Muscle of arm (tissue), 12 donors: ENCODE data around the gene RB1. TPM values are rescaled to one million over a fixed set of nuclear protein-coding genes. Genes with fewer than 3 reads are reported as not detected.

Source experiments
- DNase-seq: peaks from one replicate; pipeline ENCODE4 v3.0.0-alpha.2; 2013
- polyA plus RNA-seq, 12 donors: library from polyadenylated mRNA; unstranded; fragments of 120-200 nt; gene quantifications; one replicate each; pipeline ENCODE4 v1.2.1, GENCODE V29; 2013; ENCODE audit not compliant: insufficient read length in 12 of 12

Gene RB1
- polyA plus RNA-seq, 12 donors: 37.2 to 83.6 (median 68.5) TPM; not detected in 1

DNA sequence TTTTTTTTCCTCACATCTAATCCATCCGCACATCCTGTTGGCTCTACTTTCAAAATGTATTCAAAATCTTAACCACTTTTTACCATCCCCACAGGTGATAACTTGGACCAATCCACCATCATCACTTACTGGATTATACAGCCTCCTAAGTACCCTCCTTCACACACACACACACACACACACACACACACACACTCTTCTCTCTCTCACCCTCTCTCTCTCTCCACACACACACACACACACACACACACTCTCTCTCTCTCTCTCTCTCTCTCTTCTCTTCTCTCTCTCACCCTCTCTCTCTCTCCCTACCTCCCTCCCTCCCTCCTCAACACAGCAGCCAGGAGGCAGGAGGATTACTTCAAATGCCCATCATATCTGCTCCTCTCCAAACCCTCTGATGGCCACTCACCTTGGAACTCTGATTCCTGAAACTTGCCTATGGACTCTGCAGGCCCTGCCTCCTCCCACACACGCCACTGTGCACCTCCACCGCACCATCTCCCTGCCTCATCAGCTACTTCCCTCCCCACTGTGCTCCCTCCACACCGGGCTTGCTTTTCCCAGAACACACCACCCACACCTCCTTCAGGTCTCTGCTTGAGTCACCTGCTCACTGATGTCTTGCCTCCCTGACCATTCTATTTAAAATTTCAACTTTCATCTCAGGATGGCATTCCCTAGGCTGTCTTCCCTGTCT, 189.7 kb downstream of the RB1 start:
- no peak for DNase-seq

DNA sequence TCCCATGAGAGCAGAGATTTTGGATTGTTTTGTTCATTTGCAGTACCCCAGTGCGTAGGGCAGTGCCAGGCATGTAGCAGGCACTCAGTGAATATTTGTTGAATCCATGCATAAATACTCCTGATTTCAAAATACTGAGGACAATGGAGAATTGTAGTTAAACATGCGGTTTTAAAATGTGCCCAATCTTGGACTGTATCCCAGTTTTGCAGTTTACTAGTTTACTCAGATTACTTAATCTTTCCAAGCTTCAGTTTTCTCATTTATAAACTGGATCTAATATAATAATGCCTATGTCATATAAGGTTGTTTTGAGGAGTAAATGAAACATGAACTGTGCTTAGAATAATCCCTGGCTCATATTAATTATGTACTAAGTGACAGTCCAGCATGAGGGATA, 190.3 kb downstream of the RB1 start:
- DNase-seq: no peak

DNA sequence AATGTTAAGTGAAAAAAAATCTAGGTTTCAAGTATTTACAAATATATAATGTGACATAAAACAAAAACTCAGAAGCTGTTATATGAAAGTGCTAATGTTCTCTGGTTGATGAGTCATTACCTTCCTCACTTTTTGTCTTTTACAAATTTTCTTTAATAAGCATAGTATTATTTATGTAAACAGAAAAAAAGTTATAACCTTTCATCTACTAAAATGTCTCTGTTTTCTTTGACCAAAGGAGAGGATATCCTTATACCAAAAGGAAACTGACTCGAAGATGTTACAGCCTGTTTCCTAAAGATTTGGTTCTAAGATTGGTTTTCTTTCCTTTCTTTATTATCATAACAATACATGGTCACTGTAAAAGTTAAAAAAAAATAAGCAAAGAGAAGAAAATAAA, 191.3 kb downstream of the RB1 start:
- DNase-seq: no peak

DNA sequence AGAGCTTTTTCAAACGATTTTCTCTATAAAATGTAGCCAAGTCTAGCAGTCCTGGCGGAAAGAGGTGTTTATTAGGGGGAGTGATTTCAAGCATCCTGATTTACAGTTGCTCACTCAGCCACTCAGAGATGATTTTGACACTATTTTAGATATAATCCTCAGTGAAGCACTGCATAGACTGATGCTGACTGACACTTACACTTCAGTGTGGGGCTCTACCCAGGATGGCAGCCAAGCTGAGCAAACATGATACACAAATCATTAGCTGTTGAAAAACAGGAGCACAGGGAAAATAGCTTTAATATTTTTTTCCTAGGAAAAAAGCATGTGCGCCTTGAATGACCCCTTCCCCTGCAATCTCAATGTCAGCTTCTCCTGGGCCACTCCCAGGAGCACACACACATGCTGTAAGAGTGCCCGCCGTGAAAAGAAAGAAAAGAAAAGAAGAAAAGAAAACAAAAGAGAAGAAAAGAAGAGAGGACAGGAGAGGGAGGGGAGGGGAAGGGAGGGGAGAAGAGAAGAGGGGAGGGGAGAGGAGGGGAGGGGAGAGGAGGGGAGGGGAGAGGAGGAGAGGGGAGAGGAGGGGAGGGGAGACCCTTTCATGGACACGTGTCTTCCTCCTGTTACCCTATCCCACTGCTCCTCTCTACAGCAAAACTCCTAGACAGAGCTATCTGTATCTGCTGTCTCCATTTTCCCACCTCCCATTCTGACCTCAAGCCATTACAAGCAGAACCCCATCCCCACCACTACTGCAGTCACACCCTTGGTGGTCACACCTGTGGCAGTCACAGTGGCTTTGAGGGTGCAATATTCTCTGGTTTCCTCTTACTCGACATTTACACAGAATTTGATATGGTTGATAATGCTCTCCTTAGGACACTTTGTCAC, 193.0 kb downstream of the RB1 start:
- DNase-seq: no peak

DNA sequence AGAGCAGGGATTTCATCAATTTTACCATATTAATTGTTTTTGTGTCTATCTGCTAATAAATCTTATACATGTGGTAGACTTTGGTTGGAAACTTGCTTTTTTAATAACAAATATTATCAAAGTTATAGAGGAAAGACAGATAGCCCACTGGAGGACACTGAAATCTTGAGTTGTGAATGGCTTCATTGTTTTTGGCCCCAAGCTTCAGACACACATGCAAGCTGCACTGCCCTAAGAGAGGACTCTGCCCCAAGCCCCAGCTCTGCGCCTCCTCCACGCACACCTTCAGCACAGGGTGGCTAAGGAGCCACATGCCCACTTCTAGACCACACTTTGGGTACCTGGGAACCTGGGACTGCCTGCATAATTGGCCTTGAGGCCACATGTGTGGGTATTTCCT, 194.1 kb downstream of the RB1 start:
- no peak for DNase-seq

DNA sequence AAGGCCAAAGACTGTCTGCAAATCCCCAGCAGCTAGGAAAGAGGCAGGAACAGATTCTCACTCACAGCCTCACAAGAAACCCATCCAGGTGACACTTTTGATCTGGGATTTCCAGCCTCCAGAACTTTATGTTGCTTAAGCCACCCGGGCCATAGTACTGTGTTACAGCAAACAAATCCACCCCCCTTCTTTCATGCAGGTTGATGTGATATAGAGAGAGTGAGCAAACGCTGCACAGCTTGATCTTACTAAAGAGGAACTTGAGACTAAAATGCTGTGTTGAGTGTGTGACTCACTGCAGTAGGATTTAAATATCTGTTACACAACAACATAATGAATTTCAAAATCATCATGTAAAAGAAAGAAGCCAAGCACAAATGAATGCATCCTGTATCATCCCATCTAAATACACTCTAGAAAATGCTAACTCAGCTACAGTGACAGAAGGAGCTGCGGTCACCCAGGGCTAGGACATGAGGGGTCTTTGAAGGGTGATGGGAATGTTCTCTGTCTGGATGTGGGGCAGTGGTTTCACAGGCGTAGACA, 197.2 kb downstream of the RB1 start:
- no peak for DNase-seq

DNA sequence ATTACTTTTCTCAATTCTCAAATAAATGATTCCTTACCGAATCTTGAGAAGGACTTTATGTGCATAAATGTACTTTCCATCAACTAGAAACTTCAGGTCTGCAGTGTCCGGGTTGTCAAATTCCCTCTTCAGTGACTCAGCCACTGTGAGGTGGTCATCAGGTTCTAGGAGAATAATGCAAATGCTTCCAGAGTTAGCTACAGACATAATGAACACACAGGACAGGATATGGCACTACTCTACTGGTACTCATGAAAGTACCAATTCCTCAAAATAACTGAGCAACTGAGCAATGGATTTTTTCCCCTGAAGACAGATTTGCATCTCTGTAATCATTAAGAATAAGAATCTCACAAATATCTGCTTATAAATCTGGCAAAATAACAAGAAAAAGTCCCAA, 198.2 kb downstream of the RB1 start:
- no peak for DNase-seq

DNA sequence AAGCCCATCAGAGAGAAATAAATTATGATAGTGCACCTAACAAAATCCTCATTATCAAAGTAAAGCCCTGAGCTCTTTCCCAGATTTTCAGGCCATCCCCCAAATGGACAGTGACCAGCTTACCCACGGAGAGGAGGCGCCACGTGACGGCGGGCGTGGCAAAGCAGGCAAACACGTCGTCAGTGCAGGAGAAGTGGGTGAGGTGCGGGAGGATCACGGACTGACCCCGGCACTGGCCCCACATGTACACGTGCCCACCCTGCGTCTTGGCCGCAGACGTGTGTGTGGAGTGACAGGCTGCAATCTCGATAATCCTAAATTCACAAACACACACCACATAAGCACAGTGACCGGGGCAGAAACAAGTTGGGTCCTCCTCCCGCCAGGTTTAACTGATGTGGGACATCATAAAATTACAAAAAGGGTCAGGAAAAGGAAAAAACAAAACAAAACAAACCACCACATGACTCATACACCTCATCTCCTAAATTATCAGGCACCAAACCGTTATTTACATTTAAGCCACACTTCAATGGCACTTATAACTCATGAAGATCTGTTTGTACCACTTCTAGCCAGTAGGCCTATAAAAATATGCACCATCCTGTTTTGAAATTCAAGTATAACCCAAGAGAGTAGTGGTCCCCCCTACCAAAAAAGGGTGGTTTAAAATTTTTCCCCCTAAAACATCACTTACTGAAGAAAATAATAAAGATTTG, 199.2 kb downstream of the RB1 start:
- no peak for DNase-seq

DNA sequence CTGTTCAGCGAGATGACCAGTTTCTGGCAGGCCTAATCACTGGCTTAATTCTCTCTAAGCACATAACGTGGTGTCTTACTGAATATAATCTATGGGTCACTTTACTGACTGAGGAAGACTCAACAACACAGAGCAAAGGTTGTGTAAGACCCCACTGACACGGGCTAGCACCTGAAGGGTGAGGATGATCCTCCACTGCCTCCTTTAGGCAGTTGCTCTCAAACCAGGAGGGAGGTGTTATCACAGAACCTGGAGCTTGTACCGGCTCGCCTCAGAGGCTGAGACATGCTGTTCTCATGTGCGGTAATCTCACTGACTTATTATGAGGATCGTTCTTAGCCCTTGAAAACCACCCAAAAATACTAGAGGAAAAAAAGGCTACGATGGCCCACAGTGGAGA, 201.1 kb downstream of the RB1 start:
- no peak for DNase-seq

DNA sequence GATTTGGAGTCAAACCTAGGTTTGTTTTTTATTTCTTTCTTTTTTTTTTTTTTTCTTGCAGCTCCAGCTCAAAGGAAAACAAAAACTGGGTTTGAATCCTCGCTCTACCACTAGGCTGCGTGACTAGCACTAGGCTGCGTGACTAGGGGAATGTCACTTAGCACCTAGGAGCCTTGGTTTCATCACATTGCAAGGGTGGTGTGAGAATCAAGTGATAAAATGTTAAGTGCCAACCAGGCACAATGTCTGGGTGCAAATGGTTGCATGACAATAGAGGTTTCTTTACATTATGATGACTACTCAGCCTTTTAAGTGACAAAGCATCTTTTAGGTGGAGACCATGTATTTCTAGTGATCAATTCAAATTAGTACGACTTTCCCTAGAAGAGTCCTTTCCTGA, 201.5 kb downstream of the RB1 start:
- DNase-seq: no peak

DNA sequence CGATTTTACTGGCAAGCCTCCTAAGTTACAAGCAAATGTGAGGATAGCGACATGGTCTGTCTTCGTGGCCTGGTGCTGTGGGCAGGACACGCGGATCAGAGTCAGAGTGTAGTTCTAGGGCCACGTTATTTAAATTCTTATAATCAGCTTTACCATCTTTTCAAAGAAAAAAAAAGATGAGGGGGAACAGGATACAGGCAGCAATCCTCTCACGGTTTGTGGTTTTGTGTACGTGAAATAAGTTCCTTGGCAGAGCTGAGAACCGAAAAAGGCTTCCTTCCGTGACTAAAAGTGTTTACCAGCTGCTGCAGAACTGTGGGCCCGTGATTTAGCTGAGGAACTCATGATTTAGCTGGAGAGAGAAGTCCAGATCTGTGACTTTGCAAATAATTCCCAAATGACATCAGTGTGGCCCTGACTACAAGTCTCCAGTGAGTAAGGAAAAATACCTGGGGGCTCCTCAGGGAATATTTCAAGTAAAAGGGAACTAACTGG, 202.1 kb downstream of the RB1 start:
- peak; percentile 26 for DNase-seq

DNA sequence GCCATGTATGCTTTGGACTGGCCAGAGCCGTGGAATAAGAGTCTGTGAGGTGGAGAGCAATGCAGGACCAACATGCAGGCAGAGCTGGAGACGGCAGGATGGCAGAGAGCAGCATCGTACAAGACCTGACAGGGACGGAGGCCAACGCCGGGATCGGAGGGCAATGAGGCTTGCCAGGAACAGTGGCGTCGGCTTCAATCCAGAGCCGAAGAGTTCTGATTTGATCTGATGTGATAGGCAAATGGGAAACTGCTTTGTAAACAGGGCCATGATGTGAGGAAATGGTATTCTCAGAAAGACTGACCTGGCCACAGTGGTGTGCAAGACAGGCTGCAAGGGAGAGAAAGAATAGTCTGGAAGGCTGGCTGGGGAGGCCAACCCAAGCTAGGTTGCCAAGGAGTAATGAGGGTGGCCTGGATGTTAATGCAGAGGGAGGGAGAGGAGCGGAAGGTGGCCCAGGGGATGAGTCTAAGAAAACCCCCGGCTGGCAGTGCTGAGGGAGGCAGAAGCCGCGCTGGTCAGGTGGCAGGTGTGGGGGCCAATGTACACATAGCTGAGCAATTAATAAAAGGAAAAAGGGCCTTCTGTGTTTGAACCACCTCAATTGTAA, 202.6 kb downstream of the RB1 start:
- no peak for DNase-seq

DNA sequence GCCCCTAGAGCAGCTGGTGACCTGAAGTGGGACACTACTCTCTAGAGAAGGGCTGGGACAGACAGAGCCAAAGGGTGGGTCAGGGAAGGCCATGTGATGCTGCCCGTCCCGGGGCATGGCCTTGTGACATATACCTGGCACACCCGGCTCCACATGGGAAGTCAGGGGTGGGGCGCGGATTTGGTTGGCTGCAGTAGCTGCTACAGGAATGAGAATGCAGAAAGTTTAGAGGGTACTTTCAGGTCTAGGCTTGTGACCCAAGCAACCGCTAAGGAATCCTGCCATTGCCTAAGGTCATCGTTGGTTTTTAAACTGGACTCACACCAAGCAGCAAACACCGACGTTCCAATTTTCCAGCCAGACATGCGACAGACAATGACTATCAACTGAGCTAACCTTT, 203.5 kb downstream of the RB1 start:
- no peak for DNase-seq

DNA sequence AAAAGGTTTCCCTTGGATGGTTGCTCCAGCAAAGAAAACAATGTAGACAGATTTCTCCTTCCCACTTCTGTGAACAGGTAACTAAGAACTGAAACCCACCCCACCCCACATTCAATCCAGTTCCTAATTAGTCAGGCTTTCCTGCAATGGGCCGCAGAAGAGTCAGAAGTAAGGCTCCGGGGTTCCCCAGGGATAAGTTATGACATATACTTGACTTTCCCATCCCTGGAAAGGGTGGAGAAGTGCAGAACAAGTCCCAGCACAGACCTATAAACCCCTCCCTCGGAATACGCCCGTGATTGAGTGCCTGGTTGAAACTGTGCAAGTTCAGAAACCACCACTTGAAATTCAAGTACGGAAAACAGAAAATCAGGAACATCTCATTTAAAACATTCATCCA, 204.5 kb downstream of the RB1 start:
- DNase-seq: no peak

DNA sequence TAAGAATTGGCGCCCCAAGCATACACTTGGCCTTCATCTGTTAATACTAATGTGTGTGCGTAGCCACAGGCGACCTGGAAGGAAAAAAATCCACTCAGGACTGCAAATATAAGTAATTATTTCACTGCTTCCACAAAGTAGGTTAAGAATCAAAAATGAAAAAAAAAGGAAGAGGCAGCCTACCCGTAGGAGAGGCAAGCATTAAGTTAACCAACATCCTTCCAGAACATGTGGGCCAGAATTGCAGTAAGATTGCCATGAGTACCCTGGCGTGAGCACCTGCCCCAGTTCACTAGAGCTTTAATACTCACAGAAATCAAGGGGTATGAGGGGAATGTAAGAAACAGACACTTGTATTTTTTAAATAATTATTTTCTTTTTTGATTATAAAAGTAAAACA, 207.1 kb downstream of the RB1 start:
- DNase-seq: no peak

DNA sequence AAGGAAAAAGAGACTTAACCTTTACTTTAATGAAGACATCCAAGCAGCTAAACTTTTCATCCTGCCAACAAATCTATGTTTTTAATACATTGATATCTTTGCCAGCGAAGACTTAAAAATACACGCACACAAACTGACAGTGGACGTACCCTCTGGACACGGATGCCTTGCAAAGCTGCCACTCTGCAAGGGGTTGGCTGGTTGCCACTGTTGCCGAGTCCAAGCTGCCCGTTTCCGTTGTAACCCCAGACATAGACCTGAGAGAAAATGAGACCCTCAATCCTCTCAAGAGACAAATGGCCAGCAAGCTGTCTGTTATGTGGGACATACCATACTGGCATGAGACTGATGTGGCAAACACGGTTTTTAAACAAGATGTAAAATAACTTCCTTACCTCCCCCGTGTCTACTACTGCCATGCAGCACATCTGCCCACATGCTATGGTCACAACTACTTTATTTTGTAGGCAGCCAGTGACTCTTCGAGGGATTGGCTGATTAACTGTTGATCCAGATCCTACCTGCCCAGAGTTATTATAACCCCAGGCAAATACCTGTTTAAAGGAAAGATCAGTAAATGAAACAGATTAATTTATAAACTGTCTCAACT, 208.2 kb downstream of the RB1 start:
- DNase-seq: no peak

DNA sequence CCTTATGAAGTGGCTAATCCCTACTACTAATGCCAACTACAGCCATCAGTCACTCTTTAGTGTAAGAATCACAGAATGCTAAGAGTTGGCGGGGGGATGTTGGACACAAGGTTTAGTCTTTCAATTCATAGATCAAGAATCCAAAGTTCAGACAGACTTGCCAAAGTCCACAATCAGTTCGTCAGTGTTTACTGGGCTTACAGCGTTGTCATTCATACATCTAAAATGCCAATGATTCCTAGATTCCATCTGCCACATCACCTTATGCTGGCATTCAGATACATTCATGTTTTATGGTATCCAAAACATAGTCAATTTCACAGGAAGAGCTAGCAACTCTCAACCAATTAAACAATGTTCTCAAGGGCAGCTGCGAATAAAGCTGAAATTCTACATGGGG, 211.2 kb downstream of the RB1 start:
- no peak for DNase-seq

DNA sequence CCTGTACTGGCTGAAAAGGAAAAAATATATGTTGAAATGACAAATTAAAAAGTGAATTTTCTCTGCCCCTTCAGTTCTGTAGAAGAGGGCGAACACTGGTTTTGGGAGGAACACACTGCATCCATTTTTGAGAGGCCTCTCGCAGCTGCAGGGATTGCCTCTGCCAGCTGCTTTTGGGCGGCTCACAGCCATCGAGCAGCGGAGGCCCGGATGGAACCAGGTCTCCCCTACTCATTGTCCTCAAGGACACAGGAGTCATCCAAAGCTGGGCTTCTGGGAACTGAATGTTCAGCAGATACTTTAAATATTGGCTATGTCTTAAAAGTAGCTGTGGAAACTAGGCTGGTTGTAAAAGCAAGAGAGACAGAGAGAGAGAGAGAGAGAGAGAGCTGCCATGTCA, 212.2 kb downstream of the RB1 start:
- no peak for DNase-seq

DNA sequence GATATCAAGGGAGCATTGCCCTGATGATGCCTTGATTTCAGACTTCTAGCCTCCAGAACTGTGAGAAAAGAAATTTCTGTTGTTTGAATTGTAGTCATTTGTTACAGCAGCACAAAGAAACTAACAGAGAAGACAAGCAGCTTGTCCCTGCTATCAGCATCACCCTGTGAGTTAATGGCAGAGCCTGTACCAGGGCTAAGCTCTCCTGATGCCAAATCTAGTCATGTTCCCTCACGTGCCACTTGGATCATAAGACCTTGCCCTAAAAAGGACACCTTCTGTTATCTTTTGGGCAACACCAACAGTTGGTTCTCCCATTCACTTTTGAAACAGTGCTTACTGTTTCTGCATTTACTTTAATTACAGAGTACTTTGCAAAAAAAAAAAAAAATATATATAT, 214.5 kb downstream of the RB1 start:
- DNase-seq: no peak

DNA sequence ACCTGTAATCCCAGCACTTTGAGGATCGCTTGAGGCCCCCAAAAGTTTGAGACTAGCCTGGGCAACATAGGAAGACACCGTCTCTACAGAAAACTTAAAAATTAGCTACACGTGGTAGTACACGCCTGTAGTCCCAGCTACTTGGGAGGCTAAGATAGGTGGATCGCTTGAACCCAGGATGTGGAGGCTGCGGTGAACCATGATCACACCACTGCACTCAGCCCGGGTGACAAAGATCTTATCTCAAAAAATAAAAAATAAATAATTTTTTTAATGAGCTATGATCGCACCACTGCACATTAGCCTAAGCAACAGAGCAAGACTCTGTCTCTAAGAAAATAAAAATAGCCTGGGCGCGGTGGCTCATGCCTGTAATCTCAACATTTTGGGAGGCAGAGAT, 222.7 kb downstream of the RB1 start:
- no peak for DNase-seq

DNA sequence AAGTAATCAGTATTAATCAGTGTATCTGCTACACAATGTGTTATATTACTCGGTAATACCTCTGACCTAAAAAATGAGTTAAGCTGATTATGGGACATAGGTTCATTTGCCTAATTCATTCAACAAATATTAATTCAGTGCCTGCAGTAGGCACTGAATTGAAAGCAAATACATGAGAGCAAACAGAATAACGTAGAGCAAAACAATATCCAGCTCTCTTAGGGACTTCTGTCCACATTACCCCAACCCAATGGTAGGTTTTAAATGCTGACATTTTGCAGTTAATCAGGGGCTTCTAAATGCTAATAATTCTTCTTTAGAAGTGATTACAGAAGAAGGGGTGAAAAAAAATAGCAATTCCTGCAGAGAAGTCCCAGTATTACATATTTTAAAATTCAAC, 224.4 kb downstream of the RB1 start:
- DNase-seq: no peak
